Right lobe of liver (tissue), 4 donors: ENCODE data around the gene SRMS.

Experiments used
- POLR2A ChIP-seq: fragments of 450-650 bp; IDR thresholded peaks from one replicate; pipeline ENCODE4 v1.6.1; 2017; ENCODE audit warnings: antibody characterized with exemption, mild to moderate bottlenecking
- TF ChIP-seq, protein P1 (sequence below), 4 donors: fragments of 200-600 bp in 3 of 4; fragments of 450-650 bp in 1 of 4; IDR thresholded peaks; one replicate each; pipeline versions ENCODE4 v1.5.1 to v1.8.0; 2016 to 2022; ENCODE audit warnings: antibody characterized with exemption in 4 of 4, mild to moderate bottlenecking in 2 of 4
- donor health status: DM: no; HTN: no; CAD: no.
- donor health status: DM: no; HTN: no; CAD: no.
- donor health status: DM: no; HTN: yes; CAD: no.

- TF ChIP-seq, protein P1, sequence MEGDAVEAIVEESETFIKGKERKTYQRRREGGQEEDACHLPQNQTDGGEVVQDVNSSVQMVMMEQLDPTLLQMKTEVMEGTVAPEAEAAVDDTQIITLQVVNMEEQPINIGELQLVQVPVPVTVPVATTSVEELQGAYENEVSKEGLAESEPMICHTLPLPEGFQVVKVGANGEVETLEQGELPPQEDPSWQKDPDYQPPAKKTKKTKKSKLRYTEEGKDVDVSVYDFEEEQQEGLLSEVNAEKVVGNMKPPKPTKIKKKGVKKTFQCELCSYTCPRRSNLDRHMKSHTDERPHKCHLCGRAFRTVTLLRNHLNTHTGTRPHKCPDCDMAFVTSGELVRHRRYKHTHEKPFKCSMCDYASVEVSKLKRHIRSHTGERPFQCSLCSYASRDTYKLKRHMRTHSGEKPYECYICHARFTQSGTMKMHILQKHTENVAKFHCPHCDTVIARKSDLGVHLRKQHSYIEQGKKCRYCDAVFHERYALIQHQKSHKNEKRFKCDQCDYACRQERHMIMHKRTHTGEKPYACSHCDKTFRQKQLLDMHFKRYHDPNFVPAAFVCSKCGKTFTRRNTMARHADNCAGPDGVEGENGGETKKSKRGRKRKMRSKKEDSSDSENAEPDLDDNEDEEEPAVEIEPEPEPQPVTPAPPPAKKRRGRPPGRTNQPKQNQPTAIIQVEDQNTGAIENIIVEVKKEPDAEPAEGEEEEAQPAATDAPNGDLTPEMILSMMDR (IDR thresholded peaks at IDR 0.05): no peak
- TF ChIP-seq POLR2A: no peak
These were observed 12.8 kb upstream of the SRMS start for GRCh38 chr20:63560333-63560805.
